Activated CD8-positive, alpha-beta memory T cell treated with anti-CD3 and anti-CD28 coated beads for 1 hour (primary cell): ENCODE results near the gene MRO.
"Not testable (repeated sequence)": the region's sequence is repeated elsewhere in the genome, so short reads cannot be mapped to it uniquely, and the experiment has no call there.

Source experiments
- DNase-seq, 2 donors: peaks; one replicate each; pipeline ENCODE4 v3.0.0-alpha.2; 2020; ENCODE audit warnings: low read depth in 1 of 2; ENCODE audit errors: extremely low read depth in 1 of 2

Gene MRO

GRCh38 chr18:50839341-50839740, 19.5 kb upstream of the MRO start:
- no peak for DNase-seq

GRCh38 chr18:50836521-50836957, 16.7 kb upstream of the MRO start:
- no peak for DNase-seq

- DNase-seq, result not testable (repeated sequence)
Observed at GRCh38 chr18:50833496-50833895, 13.7 kb upstream of the MRO start.

- DNase-seq, result no peak
Observed at GRCh38 chr18:50832754-50833153, 12.9 kb upstream of the MRO start.

- DNase-seq, result no peak
Observed at GRCh38 chr18:50830544-50830943, 10.7 kb upstream of the MRO start.

GRCh38 chr18:50829644-50830043, 9.8 kb upstream of the MRO start:
- no peak for DNase-seq

- DNase-seq, result no peak
Observed at GRCh38 chr18:50826027-50826426, 6.2 kb upstream of the MRO start.

GRCh38 chr18:50825621-50826020, 5.8 kb upstream of the MRO start:
- no peak for DNase-seq

- no peak for DNase-seq
Observed at GRCh38 chr18:50822756-50823155, 2.9 kb upstream of the MRO start.

- DNase-seq, result no peak
Observed at GRCh38 chr18:50820901-50821520, 1.2 kb upstream of the MRO start.

- DNase-seq, result no peak
Observed at GRCh38 chr18:50819027-50819727, 639 bp downstream of the MRO start.

- DNase-seq, result no peak
Observed at GRCh38 chr18:50816419-50817166, 3.2 kb downstream of the MRO start.

- DNase-seq, result no peak
Observed at GRCh38 chr18:50814395-50814794, 5.4 kb downstream of the MRO start.

- DNase-seq, result no peak
Observed at GRCh38 chr18:50813353-50813752, 6.5 kb downstream of the MRO start.

GRCh38 chr18:50812834-50813233, 7.0 kb downstream of the MRO start:
- no peak for DNase-seq

GRCh38 chr18:50807176-50807575, 12.6 kb downstream of the MRO start:
- DNase-seq, result no peak

- DNase-seq, result no peak
Observed at GRCh38 chr18:50806208-50806616, 13.6 kb downstream of the MRO start.

- no peak for DNase-seq
Observed at GRCh38 chr18:50805732-50806131, 14.1 kb downstream of the MRO start.

GRCh38 chr18:50803592-50803991, 16.2 kb downstream of the MRO start:
- DNase-seq, result no peak

- DNase-seq, result no peak
Observed at GRCh38 chr18:50802141-50802540, 17.7 kb downstream of the MRO start.

GRCh38 chr18:50797142-50797541, 22.7 kb downstream of the MRO start:
- no peak for DNase-seq

GRCh38 chr18:50796495-50796894, 23.3 kb downstream of the MRO start:
- DNase-seq, result no peak
